Posterior cingulate gyrus (tissue), 11 donors: Measurements from ENCODE around the gene NFATC2.
"Not testable (repeated sequence)": the region's sequence is repeated elsewhere in the genome, so short reads cannot be mapped to it uniquely, and the experiment has no call there.

Experiments
- DNase-seq, 10 donors: peaks; one replicate each; pipeline versions ENCODE4 v3.0.0 to v3.0.0-alpha.2; 2020 to 2021; ENCODE audit warnings: mixed read lengths in 3 of 10
- intact Hi-C: fragments of 100-400 bp; cut with DNase I; formaldehyde crosslinking; loops from one replicate; pipeline ENCODE4 v1.15.1; 2023

Gene NFATC2

GRCh38 chr20:51350941-51351631, 191.4 kb downstream of the NFATC2 start:
- peak in 1 of 10 donors; percentile 43 for DNase-seq
- intact Hi-C loops, result no loop called here

GRCh38 chr20:51348876-51349275, 193.6 kb downstream of the NFATC2 start:
- intact Hi-C loops, result no loop called here
- DNase-seq, result no peak

GRCh38 chr20:51347831-51348230, 194.7 kb downstream of the NFATC2 start:
- DNase-seq, result no peak
- intact Hi-C loops, result no loop called here

GRCh38 chr20:51346686-51347485, 195.6 kb downstream of the NFATC2 start:
- no peak for DNase-seq
- intact Hi-C loops, result no loop called here

GRCh38 chr20:51345601-51346101, 196.9 kb downstream of the NFATC2 start:
- intact Hi-C loops, result no loop called here
- no peak for DNase-seq

- DNase-seq, intact Hi-C loops: not testable (repeated sequence)
Measured at GRCh38 chr20:51343802-51344201, 198.7 kb downstream of the NFATC2 start.

- intact Hi-C loops, result no loop called here
- DNase-seq, result no peak
Measured at GRCh38 chr20:51342510-51343236, 199.8 kb downstream of the NFATC2 start.

- intact Hi-C loops, result no loop called here
- no peak for DNase-seq
Measured at GRCh38 chr20:51341581-51341980, 200.9 kb downstream of the NFATC2 start.

- DNase-seq, result no peak
- intact Hi-C loops, result no loop called here
Measured at GRCh38 chr20:51340451-51340840, 202.1 kb downstream of the NFATC2 start.

GRCh38 chr20:51339721-51340450, 202.6 kb downstream of the NFATC2 start:
- no peak for DNase-seq
- intact Hi-C loops, result no loop called here

- intact Hi-C loops, result no loop called here
- DNase-seq, result no peak
Measured at GRCh38 chr20:51338692-51339440, 203.7 kb downstream of the NFATC2 start.

GRCh38 chr20:51337126-51337805, 205.3 kb downstream of the NFATC2 start:
- no peak for DNase-seq
- intact Hi-C loops, result no loop called here
